NOMO-1 (cell line): Measurements from ENCODE around the gene GPAM.
"Not testable (repeated sequence)": the region's sequence is repeated elsewhere in the genome, so short reads cannot be mapped to it uniquely, and the experiment has no call there.

Experiments
- DNase-seq, 2 experiments: peaks; one replicate each; lab custom pipeline; 2025; ENCODE audit not compliant: unreplicated experiment in 2 of 2; lab: John Stamatoyannopoulos, UW

GPAM gene

GRCh38 chr10:112183329-112184051, at the start of gene GPAM:
GPAM (minus strand) TSS chr10:112183765; CDS start chr10:112181784, 1,981 bp downstream.
- DNase-seq = peak; percentile 86 to 95

GRCh38 chr10:112232670-112233069, 49.1 kb upstream of the GPAM start:
- peak; percentile 70 to 81 for DNase-seq

- no peak for DNase-seq
Measured at GRCh38 chr10:112231602-112232400, 48.2 kb upstream of the GPAM start.

- DNase-seq = no peak
Measured at GRCh38 chr10:112230325-112230988, 46.9 kb upstream of the GPAM start.

GRCh38 chr10:112229901-112230300, 46.3 kb upstream of the GPAM start:
- no peak for DNase-seq

GRCh38 chr10:112229096-112229495, 45.5 kb upstream of the GPAM start:
- DNase-seq = no peak

- not testable (repeated sequence) for DNase-seq
Measured at GRCh38 chr10:112228366-112229088, 45.0 kb upstream of the GPAM start.

- peak; percentile 90 to 94 for DNase-seq
Measured at GRCh38 chr10:112227331-112227987, 43.9 kb upstream of the GPAM start.

- DNase-seq = no peak
Measured at GRCh38 chr10:112226439-112227248, 43.1 kb upstream of the GPAM start.

GRCh38 chr10:112225771-112226438, 42.3 kb upstream of the GPAM start:
- no peak for DNase-seq

- DNase-seq = no peak
Measured at GRCh38 chr10:112224933-112225529, 41.5 kb upstream of the GPAM start.

GRCh38 chr10:112223725-112224124, 40.2 kb upstream of the GPAM start:
- no peak for DNase-seq

GRCh38 chr10:112222799-112223198, 39.2 kb upstream of the GPAM start:
- DNase-seq = no peak

GRCh38 chr10:112221545-112221944, 38.0 kb upstream of the GPAM start:
- peak; percentile 36 to 77 for DNase-seq

GRCh38 chr10:112218960-112219359, 35.4 kb upstream of the GPAM start:
- no peak for DNase-seq

- DNase-seq = no peak
Measured at GRCh38 chr10:112218036-112218390, 34.4 kb upstream of the GPAM start.

GRCh38 chr10:112217386-112218035, 33.9 kb upstream of the GPAM start:
- no peak for DNase-seq

- no peak for DNase-seq
Measured at GRCh38 chr10:112216966-112217365, 33.4 kb upstream of the GPAM start.
